ENCODE data around the gene ADGRG7.
"Not testable (repeated sequence)": the region's sequence is repeated elsewhere in the genome, so short reads cannot be mapped to it uniquely, and the experiment has no call there.

ADGRG7 gene

GRCh38 chr3:100650651-100651619 lies 41.5 kb downstream of the ADGRG7 start:
- DNase-seq, result no peak

- DNase-seq, result no peak
These were observed 44.3 kb downstream of the ADGRG7 start for GRCh38 chr3:100653604-100654294.

GRCh38 chr3:100656945-100657344 lies 47.5 kb downstream of the ADGRG7 start:
- DNase-seq, result no peak

GRCh38 chr3:100661294-100661693 lies 51.9 kb downstream of the ADGRG7 start:
- not testable (repeated sequence) for DNase-seq

- no peak for DNase-seq
These were observed 52.9 kb downstream of the ADGRG7 start for GRCh38 chr3:100662113-100662823.

GRCh38 chr3:100665230-100665629 lies 55.8 kb downstream of the ADGRG7 start:
- DNase-seq, result no peak

GRCh38 chr3:100666699-100667098 lies 57.3 kb downstream of the ADGRG7 start:
- DNase-seq, result not testable (repeated sequence)

- DNase-seq, result not testable (repeated sequence)
These were observed 57.9 kb downstream of the ADGRG7 start for GRCh38 chr3:100667316-100667715.

- not testable (repeated sequence) for DNase-seq
These were observed 61.6 kb downstream of the ADGRG7 start for GRCh38 chr3:100670995-100671394.

- DNase-seq, result no peak
These were observed 72.1 kb downstream of the ADGRG7 start for GRCh38 chr3:100681496-100681895.

GRCh38 chr3:100682056-100682853 lies 72.9 kb downstream of the ADGRG7 start:
- no peak for DNase-seq

- no peak for DNase-seq
These were observed 73.7 kb downstream of the ADGRG7 start for GRCh38 chr3:100682854-100683760.

GRCh38 chr3:100693225-100693624 lies 83.8 kb downstream of the ADGRG7 start:
- DNase-seq, result no peak

GRCh38 chr3:100695696-100696095 lies 86.3 kb downstream of the ADGRG7 start:
- no peak for DNase-seq

- DNase-seq, result no peak
These were observed 86.8 kb downstream of the ADGRG7 start for GRCh38 chr3:100696161-100696560.

- no peak for DNase-seq
These were observed 87.8 kb downstream of the ADGRG7 start for GRCh38 chr3:100697172-100697571.

- no peak for DNase-seq
These were observed 88.4 kb downstream of the ADGRG7 start for GRCh38 chr3:100697723-100698285.

GRCh38 chr3:100698736-100699135 lies 89.3 kb downstream of the ADGRG7 start:
- DNase-seq, result no peak

- DNase-seq, result no peak
These were observed 91.3 kb downstream of the ADGRG7 start for GRCh38 chr3:100700708-100701107.

GRCh38 chr3:100702082-100702979 lies 92.9 kb downstream of the ADGRG7 start:
- no peak for DNase-seq
